GM23248 (cell line): ENCODE data around the gene FNDC3B.
"Not testable (repeated sequence)": the region's sequence is repeated elsewhere in the genome, so short reads cannot be mapped to it uniquely, and the experiment has no call there.

Experiments
- EZH2 ChIP-seq: fragments of 200-600 bp; sonication (generic); IDR thresholded peaks from 2 replicates; pipeline ENCODE4 v1.6.1; 2018; ENCODE audit warnings: antibody characterized with exemption, mild to moderate bottlenecking; ENCODE audit not compliant: insufficient read depth, poor library complexity, severe bottlenecking
- EZH2phosphoT487 ChIP-seq: fragments of 200-600 bp; sonication (generic); IDR thresholded peaks from 2 replicates; pipeline ENCODE4 v1.6.1; 2018; ENCODE audit warnings: antibody characterized with exemption, moderate library complexity, mild to moderate bottlenecking, low read depth; ENCODE audit not compliant: insufficient read depth

- not testable (repeated sequence) for TF ChIP-seq EZH2phosphoT487, EZH2
These were observed 40.6 kb upstream of the FNDC3B start for GRCh38 chr3:171998731-171999130.
